ENCODE measurements around the gene MAP3K2. TPM values are rescaled to one million over a fixed set of nuclear protein-coding genes. Genes with fewer than 3 reads are reported as not detected.
A peak's percentile ranks its signal among the peaks of the same experiment; 100 is the strongest.

MAP3K2 gene
- polyA plus RNA-seq, 1 experiment, result 10.9 TPM

DNA sequence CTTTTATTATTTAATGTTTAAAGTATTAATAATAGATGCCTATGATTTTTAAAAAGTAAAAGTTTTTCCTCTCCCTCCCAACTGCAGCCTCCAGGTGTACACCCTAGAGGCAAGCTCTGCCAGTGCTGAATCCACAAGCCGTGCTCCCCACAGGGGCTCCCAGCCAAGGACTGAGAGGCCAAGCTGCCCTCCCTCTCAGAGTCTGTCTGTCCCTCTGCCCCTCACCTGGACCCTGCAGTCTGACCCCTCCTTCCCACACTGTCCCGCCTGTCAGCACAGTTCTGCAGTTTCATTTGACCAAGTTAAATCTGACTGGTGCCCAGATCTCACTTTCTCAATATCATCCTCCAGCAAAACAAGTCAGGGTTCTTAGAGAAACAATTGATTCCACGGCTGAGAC, 15.7 kb upstream of the MAP3K2 start:
- no peaks in the 10 kb centered on the region; the same call in 1 of the 2 replicates for H3K27me3 ChIP-seq (ENCODE audit: control insufficient read depth, insufficient read depth, low read length)
- DNase-seq (ENCODE audit: low read depth), result no peak
- CTCF ChIA-PET, result no interaction called here
- H3K36me3 ChIP-seq (ENCODE audit: control insufficient read depth, insufficient read depth, low read length), result no peaks in the 10 kb centered on the region
- no peak for TF ChIP-seq CTCF (IDR thresholded peaks at IDR 0.05; ENCODE audit: insufficient read depth, low read depth, low read length)
- POLR2A ChIA-PET, result no interaction called here
- no peak overlapping the region for H3K4me3 ChIP-seq (ENCODE audit: low read depth, low read length)

DNA sequence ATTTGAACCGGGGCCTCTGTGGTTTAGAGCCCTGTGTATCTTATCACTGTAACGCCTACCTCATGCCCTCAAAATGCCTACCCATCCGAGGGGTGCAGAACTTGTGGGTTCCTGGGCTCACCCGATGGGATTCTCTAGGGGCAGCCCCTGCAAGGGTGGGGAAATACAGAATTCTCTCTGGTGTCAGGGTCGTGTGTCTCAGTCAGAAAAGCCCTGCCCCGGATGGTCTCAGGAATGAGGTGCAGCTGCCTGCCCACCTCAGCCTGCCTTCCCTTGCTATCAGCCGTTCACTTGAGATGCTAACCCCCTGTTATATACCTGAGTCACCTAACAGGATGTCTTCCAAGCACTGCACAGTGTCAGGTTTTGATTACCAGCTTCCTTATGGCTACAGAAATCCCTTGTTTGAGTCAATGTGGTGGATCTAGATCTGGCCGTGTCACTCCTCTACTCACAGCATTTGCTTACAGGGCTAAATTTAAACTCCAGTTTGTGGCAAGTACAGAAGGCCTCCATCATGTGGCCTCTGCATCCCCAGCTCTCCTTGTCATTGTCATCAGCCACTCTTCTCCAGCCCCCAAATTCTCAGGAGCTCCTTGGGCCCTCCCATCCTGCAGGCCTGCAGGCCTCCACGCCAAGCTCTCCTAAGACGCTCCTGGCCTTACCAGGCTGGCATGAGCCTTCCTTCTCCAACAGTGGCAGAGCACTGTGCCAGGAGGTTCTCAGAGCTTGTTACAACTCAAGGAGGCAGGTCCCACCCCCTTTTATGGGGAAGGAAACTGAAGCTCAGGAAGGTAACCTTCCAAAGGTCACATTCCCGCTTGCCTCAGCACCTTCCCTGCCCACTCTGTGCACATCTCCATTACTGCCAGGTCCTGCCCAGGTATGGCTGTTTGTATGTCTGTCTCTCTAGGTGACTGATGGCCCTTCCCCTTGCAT, 14.3 kb upstream of the MAP3K2 start:
- Histone ChIP-seq H3K4me3 (ENCODE audit: low read depth, low read length) (no peak overlapping the region), H3K27me3 (ENCODE audit: control insufficient read depth, insufficient read depth, low read length) (no peaks in the 10 kb centered on the region; the same call in 1 of the 2 replicates), H3K36me3 (ENCODE audit: control insufficient read depth, insufficient read depth, low read length) (no peaks in the 10 kb centered on the region)
- POLR2A ChIA-PET, result no interaction called here
- no peak for TF ChIP-seq CTCF (IDR thresholded peaks at IDR 0.05; ENCODE audit: insufficient read depth, low read depth, low read length)
- CTCF ChIA-PET, result interaction anchor here (0.6 kb wide), 1 partner anchor 9 kb away, joined by 3 read pairs; no protein-coding TSS in a partner anchor
- DNase-seq (ENCODE audit: low read depth), result no peak

DNA sequence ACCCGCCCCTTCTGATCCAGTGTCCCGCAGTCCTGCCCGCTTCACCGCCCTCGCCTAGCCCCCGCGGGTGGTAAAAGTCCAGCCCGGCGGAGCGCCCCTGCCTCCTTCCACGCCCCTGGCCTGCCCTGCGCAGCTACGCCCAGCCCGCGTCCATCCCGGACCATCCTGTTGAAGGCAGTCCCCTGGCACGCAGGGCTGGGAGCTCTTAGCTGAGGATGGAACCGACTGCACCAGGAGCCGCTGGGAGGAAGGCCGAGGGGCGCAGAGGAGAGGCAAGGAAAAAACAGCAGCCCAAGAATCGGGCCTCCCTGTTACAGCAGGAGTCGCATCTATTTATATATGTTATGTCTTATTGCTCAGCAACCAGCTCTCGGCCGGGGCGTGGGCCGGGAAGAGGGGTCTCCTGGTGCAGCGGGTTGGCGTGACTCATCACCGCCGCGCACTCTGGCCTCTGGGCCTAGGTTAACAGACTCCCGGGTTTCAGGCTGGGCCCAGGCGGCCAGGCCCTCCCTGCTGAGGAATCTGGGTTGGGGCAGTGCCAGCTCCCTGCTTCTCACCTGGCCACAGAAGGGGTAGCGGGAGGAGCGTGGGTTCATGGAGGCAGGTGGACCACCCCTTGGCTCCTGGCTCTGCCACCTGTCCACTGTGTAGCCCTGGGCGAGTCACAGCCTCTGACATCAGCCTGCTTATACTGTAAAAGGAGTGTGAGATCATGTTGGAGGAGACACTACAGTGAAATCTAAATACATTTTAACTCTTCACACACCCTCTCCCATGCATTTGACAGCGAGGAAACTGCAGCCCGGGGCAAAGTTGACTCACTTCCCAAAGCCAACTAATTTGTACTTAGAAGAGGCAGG, 13.4 kb upstream of the MAP3K2 start:
- DNase-seq (ENCODE audit: low read depth), result no peak
- CTCF ChIA-PET, result interaction anchor here (0.6 to 0.9 kb wide), 2 partner anchors 23 to 718 kb away, joined by 3 read pairs; no protein-coding TSS in a partner anchor
- no peak for TF ChIP-seq CTCF (IDR thresholded peaks at IDR 0.05; ENCODE audit: insufficient read depth, low read depth, low read length)
- POLR2A ChIA-PET, result no interaction called here
- H3K27me3 ChIP-seq (ENCODE audit: control insufficient read depth, insufficient read depth, low read length), result no peaks in the 10 kb centered on the region; the same call in 1 of the 2 replicates
- no peaks in the 10 kb centered on the region for H3K36me3 ChIP-seq (ENCODE audit: control insufficient read depth, insufficient read depth, low read length)
- H3K4me3 ChIP-seq (ENCODE audit: low read depth, low read length), result no peak overlapping the region

DNA sequence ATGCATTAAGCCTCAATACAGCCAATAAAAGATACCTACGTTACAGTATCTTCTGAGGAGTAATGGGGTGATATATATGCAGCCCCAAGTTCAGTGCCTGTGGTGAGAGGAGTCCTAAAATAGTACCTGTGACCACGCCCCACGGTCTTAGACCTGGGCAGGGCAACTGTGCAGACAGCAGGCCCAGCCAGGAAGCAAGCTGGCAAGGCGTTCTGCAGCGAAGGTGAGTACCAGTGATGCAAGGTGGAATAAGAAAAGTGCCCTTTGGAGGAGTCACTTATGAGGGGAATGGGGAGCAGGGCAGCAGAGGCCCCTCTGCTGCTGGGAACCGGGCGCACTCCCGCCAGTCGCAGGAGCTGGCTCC, 12.7 kb upstream of the MAP3K2 start:
- DNase-seq (ENCODE audit: low read depth), result no peak
- H3K36me3 ChIP-seq (ENCODE audit: control insufficient read depth, insufficient read depth, low read length), result no peaks in the 10 kb centered on the region
- TF ChIP-seq CTCF (IDR thresholded peaks at IDR 0.05; ENCODE audit: insufficient read depth, low read depth, low read length), result no peak
- CTCF ChIA-PET, result interaction anchor here (0.6 to 0.9 kb wide), 2 partner anchors 24 to 717 kb away, joined by 3 read pairs; no protein-coding TSS in a partner anchor
- POLR2A ChIA-PET, result no interaction called here
- H3K4me3 ChIP-seq (ENCODE audit: low read depth, low read length), result no peak overlapping the region
- no peaks in the 10 kb centered on the region; the same call in 1 of the 2 replicates for H3K27me3 ChIP-seq (ENCODE audit: control insufficient read depth, insufficient read depth, low read length)

GRCh38 chr2:127398239-127398590, 10.4 kb upstream of the MAP3K2 start:
- ChIA-PET POLR2A (interaction anchor here (0.7 kb wide), 1 partner anchor 11 kb away, joined by 5 read pairs; no protein-coding TSS in a partner anchor), CTCF (no interaction called here)
- H3K4me3 ChIP-seq (ENCODE audit: low read depth, low read length), result no peak overlapping the region
- DNase-seq (ENCODE audit: low read depth), result peak; percentile 74
- H3K27me3 ChIP-seq (ENCODE audit: control insufficient read depth, insufficient read depth, low read length), result no peaks in the 10 kb centered on the region; the same call in 1 of the 2 replicates
- H3K36me3 ChIP-seq (ENCODE audit: control insufficient read depth, insufficient read depth, low read length), result no peaks in the 10 kb centered on the region
- TF ChIP-seq CTCF (IDR thresholded peaks at IDR 0.05; ENCODE audit: insufficient read depth, low read depth, low read length), result no peak

Measured in BJ (cell line).